Measurements from ENCODE around the gene NAAA. TPM values are rescaled to one million over a fixed set of nuclear protein-coding genes. Genes with fewer than 3 reads are reported as not detected.

NAAA gene
- total RNA-seq, 1 experiment from 2014 or later, result 48.6 TPM

DNA sequence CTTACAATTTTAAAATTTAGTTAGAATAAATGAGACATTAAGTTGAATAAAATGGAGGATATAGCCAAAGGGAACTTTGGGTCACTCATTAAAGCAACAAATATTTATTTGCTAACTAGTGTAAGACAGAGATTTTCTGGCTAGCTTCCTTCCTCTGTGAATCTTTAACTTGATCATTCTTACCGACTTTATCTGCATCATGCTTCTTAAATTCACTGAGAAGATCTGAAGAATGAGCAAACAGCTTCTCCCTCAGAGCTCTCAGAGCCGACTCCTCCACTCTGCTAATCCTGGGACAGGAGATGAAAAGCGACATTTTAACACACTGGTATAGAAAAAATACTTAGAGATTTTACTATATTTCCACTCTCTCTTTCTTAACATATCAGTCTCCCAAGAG, 73.7 kb downstream of the NAAA start:
- no TSS peak for BruUV-seq (replicated peaks)
- no peaks in the 10 kb centered on the region for H3K36me3 ChIP-seq (ENCODE audit: low read depth, low read length)

More for the DNA sequence above, 73.7 kb downstream of the NAAA start:
- Histone ChIP-seq H3F3A (ENCODE audit: low read length, unreplicated experiment) (no peaks in the 10 kb centered on the region), H3K27ac (ENCODE audit: low read length) (no peak overlapping the region), H2AFZ (ENCODE audit: low read length) (no peak overlapping the region), H3K4me2 (ENCODE audit: low read length) (no peak overlapping the region), H3K4me3 (ENCODE audit: low read length) (no peak overlapping the region), H3K4me1 (ENCODE audit: insufficient read depth, low read length) (no peaks in the 10 kb centered on the region), H3K9ac (ENCODE audit: low read length) (no peak overlapping the region), H3K9me2 (replicated peaks; ENCODE audit: low read length) (no peaks in the 10 kb centered on the region), H4K20me1 (ENCODE audit: low read length) (no peaks in the 10 kb centered on the region), H3K9me3 (ENCODE audit: low read length) (no peaks in the 10 kb centered on the region), H3K27me3 (ENCODE audit: low read length) (no peaks in the 10 kb centered on the region), H3K79me2 (ENCODE audit: low read length) (no peaks in the 10 kb centered on the region)
- intact Hi-C loops (cut with micrococcal nuclease), result no loop called here
- no peak for TF ChIP-seq EZH2phosphoT487 (IDR thresholded peaks at IDR 0.05; ENCODE audit: borderline replicate concordance, low read length)
- TF ChIP-seq, protein P1, sequence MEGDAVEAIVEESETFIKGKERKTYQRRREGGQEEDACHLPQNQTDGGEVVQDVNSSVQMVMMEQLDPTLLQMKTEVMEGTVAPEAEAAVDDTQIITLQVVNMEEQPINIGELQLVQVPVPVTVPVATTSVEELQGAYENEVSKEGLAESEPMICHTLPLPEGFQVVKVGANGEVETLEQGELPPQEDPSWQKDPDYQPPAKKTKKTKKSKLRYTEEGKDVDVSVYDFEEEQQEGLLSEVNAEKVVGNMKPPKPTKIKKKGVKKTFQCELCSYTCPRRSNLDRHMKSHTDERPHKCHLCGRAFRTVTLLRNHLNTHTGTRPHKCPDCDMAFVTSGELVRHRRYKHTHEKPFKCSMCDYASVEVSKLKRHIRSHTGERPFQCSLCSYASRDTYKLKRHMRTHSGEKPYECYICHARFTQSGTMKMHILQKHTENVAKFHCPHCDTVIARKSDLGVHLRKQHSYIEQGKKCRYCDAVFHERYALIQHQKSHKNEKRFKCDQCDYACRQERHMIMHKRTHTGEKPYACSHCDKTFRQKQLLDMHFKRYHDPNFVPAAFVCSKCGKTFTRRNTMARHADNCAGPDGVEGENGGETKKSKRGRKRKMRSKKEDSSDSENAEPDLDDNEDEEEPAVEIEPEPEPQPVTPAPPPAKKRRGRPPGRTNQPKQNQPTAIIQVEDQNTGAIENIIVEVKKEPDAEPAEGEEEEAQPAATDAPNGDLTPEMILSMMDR (conservative IDR thresholded peaks at IDR 0.05; ENCODE audit: low read depth, low read length), result no peak
- no peak for TF ChIP-seq EZH2 (IDR thresholded peaks at IDR 0.05; ENCODE audit: low read length, unreplicated experiment)
- ChIA-PET CTCF (no interaction called here), POLR2A (ENCODE audit: unreplicated experiment) (no interaction called here)
- DNase-seq (no peak), ATAC-seq (no peak)

Other genes starting within 250 kb of the NAAA start
- gene USO1, start 216.4 kb downstream of the NAAA start, total RNA-seq (2014; rRNA removed), result 29.9 and 34.3 TPM in 2 replicates
- 0.04 TPM in 1 of 2 replicates, not detected in the other for gene PPEF2, start 38.6 kb downstream of the NAAA start, total RNA-seq (2014; rRNA removed)
- gene SDAD1, start 49.9 kb upstream of the NAAA start, total RNA-seq (2014; rRNA removed), result 29.2 and 34.1 TPM in 2 replicates
- gene CXCL9, start 66.5 kb upstream of the NAAA start, total RNA-seq (2014; rRNA removed), result not detected in 2 replicates
- 0.81 TPM in 1 of 2 replicates, not detected in the other for gene CXCL10, start 82.5 kb upstream of the NAAA start, total RNA-seq (2014; rRNA removed)
- gene CXCL11, start 95.1 kb upstream of the NAAA start, total RNA-seq (2014; rRNA removed), result 0.46 TPM in 1 of 2 replicates, not detected in the other
- not detected in 2 replicates for gene ART3, start 133.7 kb upstream of the NAAA start, total RNA-seq (2014; rRNA removed)
- 26.7 and 29.2 TPM in 2 replicates for gene NUP54, start 207.4 kb upstream of the NAAA start, total RNA-seq (2014; rRNA removed)